Dermis blood vessel endothelial cell (primary cell): Measurements from ENCODE around the gene DHFR2. TPM values are rescaled to one million over a fixed set of nuclear protein-coding genes. Genes with fewer than 3 reads are reported as not detected.
"Not testable (repeated sequence)": the region's sequence is repeated elsewhere in the genome, so short reads cannot be mapped to it uniquely, and the experiment has no call there.

Source experiments
- DNase-seq: peaks from one replicate; pipeline ENCODE4 v3.0.0; 2010
- total RNA-seq: library from RNA; depleted of rRNA; stranded (reverse); fragments of >200 nt; gene quantifications from 2 replicates; pipeline ENCODE4 v1.2.3, GENCODE V29; 2014

DHFR2 gene
- total RNA-seq = 3.6 and 3.9 TPM in 2 replicates

DNA sequence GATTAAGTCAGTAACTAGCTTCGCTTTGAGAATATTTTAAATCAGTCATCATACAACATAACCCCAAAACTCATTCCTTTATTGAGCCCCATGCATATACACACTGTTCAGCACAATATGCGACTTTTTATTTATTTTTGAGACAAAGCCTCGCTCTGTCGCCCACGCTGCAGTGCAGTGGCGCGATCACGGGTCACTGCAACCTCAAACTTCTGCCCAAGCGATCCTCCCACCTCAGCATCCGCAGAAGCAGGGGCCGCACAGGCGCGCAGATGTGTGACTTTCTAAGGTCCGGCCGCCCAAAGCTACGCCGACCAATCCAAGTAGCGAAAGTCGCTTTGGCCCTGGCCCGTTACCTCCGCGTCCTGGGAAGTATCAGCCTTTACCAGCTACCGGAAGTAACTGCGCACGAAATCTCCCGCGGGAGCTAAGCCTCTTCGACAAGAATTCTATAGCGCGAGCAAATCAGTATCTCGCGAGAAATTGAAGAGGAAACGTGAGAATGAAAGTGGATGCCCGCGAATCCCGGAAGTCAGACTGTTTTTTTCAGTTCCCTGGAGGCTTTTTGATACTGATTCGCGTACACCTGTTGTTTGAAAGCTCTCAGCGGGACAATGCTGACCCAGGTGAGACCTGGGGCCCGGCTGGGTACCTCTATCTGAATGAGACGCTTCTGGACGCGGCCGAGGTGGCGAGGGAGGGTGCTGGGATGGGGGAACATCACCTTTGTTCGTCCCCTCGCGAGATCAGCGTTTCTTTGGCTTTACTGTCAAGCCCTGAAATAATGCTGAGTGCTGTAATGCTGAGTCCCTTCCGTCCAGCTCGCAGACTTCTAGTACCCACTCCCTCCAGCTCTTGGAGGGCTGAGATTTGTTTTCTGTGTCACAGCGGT lies at the start of gene DHFR2, which contains the start of gene NSUN3:
Gene DHFR2, minus strand, starts transcription at position 404 of the 892 bp plus-strand sequence. CDS start 1,405 bp downstream, outside the sequence.
Gene NSUN3, plus strand, starts transcription at position 549 of the 892 bp plus-strand sequence. Its CDS starts 66 bp downstream, at position 615.
- DNase-seq = peak; percentile 99

DNA sequence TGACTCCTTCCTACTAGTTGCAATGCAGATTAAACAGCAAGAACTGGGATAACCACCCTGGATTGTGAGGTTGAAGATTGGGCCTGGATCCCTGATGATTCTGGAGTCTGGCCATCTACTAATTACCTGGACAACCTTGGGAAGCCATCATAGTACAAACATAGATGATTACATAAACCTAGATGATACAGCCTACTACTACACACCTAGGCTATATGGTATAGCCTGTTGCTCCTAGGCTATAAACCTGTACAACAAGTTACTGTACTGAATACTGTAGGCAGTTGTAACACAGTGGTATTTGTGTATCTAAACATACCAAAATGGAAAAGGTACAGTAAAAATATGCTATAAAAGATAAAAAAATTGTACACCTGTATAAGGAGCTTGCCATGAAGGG lies 48.1 kb upstream of the DHFR2 start:
- no peak for DNase-seq

GRCh38 chr3:94110232-94110631 lies 47.5 kb upstream of the DHFR2 start:
- not testable (repeated sequence) for DNase-seq

GRCh38 chr3:94106268-94106667 lies 43.6 kb upstream of the DHFR2 start:
- DNase-seq = no peak

- peak; percentile 23 for DNase-seq
These were observed 39.1 kb upstream of the DHFR2 start for GRCh38 chr3:94101860-94102259.

DNA sequence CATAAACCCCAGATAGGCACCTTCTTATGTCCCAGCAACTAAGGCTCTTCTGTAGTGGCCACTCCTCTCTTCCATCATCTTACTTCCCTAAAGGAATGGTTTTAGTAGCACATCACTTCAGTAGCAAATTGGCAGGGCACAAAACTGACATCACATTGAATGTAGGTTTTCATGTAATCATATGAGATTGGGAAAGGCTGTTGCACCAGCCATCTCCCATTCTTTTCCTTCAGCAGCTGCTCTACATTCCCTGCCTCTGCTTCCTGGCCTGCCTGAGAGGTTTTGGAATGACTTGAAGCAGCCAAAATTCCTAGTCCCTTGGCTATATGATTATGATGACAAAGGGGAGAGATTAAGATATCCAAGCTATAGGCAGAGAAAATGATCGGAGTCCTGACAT lies 36.6 kb upstream of the DHFR2 start:
- DNase-seq = no peak

DNA sequence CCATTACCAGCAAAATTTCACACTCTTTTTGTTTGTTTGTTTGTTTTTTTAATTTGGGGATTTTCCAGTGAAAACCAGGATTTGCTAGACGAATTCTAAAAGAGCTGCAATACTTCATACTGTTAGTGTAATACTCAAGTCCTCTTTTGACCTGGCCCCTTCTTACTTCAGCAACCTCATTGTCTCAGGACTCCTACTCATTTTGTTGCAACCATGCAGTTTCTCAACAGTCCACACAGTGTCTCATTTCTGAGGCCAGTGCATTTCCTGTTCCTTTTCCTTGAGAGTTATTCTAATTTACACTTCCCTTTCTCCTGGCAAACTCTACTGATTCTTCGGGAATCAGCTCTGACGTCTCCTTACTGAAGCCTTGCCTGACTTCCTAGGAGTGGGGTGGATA lies 35.7 kb upstream of the DHFR2 start:
- peak; percentile 39 for DNase-seq

- no peak for DNase-seq
These were observed 32.4 kb upstream of the DHFR2 start for GRCh38 chr3:94095111-94095510.

DNA sequence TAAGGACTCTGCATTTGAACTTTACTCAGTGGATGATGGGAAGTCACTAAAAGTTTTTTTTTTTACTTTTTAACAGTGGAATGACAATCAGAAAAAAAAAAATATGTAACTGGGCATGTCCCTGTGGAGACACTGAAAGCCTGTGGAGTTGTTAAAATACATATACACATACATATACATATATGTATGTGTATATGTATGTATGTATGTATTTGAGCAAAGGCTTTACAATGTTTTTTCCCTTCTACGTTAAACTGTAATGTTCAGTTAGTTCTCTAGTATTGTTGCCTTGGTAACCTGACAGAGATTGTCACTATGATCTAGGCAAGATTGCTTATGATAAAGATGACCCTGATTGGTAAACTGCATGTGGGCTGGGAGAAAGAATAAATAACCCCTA lies 30.4 kb upstream of the DHFR2 start:
- no peak for DNase-seq

DNA sequence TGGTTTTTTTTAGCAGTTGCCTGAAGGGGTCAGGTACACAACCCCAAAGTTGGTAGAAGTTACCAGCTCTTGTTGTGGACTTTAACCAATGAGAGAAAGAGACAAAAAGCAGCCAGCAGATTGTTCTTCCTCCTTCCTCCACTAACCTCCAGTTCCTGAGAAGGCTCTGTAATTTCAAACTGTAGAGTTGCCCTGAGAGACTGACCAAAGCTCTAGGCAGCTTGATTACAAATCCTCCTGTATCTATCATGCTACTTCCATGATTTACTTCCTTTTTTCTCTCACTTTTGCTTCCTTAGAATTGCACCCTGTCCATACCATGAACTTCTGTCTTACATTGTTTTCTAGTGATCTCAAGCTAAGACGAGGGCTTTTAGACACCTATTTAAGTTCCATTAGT lies 29.4 kb upstream of the DHFR2 start:
- DNase-seq = no peak

DNA sequence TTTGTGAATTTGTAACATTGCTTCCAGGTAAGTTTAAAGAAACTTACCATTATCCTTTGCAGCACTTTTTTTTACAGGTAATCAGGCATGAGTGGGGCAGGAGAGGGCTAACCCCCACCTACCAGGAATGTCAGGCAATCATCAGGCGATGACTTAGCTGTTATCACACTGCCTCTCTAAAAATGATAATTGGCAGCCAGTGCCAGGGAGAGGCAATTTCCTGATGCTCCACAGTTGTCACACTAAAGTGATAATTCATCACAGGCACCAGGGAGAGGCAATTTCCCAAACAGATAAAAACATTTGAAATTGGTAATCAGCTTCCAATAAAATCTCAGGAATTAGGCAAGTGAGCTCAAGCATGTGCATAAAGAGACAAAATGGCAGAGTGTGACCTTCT lies 26.4 kb upstream of the DHFR2 start:
- no peak for DNase-seq

DNA sequence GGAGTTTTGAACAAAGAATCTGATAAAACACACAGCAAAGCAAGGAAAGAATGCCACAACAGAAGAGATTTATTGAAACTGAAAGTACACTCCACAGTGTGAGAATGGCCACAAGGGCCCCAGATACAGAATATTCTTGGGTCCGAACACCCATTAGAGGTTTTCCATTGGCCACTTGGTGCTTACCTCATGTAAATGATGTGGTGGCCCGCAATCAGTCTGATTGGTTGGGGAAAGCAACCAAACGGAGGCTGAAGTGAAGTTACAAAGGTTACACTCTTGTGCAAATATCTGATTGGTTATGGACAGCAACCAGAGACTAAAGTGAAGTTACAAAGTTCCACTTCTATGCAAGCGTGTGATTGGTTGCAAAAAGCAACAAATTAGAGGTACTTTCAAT lies 20.5 kb upstream of the DHFR2 start:
- no peak for DNase-seq

- DNase-seq = no peak
These were observed 19.7 kb upstream of the DHFR2 start for GRCh38 chr3:94082391-94082937.

GRCh38 chr3:94081884-94082283 lies 19.2 kb upstream of the DHFR2 start:
- no peak for DNase-seq

- not testable (repeated sequence) for DNase-seq
These were observed 17.8 kb upstream of the DHFR2 start for GRCh38 chr3:94080552-94080951.

DNA sequence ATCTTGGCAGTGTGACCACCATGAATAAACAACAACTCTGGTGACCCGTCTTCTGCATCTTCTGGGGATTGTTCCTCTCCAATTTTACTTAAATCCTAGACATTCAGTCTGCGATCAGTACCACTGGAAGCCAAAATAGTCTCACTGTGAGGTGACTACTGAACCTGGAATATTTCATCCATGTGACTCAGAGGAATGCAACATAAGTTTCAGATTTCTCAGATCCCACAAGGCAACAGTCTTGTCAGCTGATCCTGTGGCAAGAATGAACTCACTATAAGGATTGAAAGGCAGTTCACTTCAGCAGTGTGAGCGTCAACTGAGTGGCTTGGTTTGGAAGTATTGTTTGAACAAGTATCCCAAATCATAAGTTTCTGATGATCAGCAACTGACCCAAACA lies 13.3 kb upstream of the DHFR2 start:
- no peak for DNase-seq

DNA sequence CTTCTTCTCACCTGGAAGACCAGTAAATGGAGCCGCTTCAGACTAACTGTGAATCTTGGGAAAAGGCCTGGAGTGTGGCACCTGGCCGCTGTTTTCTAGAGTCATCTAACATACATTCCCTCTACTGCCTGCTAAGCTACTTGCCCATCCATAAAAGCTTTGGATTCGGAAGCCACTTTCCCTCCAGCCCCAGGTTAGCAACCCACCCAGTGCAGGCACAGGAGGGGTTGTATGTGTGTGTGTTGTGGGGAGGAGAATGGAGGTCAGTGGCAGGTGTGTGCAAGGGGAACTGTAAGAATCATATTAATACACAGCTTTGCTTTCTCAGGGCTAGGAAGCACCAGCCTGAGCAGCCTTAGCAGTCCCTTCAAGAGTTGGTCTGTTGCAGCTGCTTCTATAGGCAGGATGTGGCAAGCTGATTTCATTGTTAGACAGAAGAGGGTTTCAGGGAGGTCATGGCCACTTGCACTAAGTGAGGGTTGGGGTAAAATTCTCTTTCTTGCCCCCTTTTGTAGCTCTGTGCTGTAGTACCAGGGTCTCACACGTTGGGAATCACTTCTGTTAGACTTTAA lies 9.1 kb upstream of the DHFR2 start:
- peak; percentile 6 for DNase-seq

DNA sequence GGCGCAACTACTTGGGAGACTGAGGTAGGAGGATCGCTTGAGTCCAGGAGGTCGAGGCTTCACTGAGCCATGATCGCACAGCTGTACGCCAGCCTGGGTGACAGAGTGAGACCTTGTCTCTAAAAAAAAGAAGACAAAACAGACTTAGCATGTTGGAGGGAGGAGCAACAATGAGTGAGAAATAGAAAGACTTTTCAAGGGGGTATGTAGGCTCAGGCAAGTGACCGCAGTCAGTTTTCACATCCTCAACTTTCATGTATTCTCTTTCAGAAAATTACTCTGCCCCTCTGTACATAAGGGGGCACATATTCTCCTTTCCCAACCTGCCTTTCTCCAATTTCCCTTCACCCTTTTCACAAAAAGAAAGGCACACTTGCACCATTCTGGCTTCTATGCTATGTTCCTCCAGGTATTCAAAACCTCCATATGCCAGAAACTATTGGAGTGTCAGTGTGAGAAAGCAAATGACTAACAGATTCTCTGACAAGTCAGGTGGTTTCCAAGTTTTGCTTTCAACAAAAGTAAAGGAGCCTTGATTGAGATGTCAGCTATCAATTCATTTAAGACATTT lies 7.7 kb upstream of the DHFR2 start:
- DNase-seq = no peak

DNA sequence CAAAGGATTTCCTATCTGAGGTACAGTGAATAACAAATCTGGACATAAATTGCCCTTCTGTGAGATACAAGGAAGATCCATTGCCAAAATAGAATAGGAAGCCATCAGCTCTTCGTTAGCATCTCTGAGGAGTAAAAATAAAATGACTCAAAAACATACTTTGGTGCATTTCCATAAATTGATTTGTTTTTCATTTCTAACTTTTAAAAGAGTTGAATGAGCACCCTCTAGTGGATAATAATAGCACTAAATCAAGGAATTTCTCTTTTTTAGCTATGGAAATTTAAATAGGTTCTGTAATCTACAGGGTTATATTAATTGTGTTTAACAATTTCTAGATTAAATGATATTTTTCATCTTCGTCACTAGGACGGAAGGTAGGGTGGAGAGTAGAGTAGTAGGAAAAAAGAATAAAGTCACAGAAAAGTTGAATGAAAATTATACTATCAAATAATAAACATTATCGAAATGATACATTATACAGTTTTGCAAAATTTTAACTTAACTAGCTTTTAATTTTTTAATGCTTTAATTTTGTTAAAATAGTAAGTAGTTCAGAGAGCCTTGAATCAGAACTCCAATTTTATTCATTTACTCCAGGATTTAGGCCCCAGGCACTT lies 6.6 kb upstream of the DHFR2 start:
- DNase-seq = peak; percentile 35

- peak; percentile 72 for DNase-seq
These were observed 4.1 kb upstream of the DHFR2 start for GRCh38 chr3:94066506-94067500.

- no peak for DNase-seq
These were observed 3.2 kb upstream of the DHFR2 start for GRCh38 chr3:94065819-94066480.
